Skeletal muscle cell (primary cell): ENCODE measurements around the gene SH2D3A.

Source experiments
- DNase-seq: peaks from one replicate; pipeline ENCODE4 v3.0.0-alpha.2; 2010; ENCODE audit warnings: low read depth
- H3K4me3 ChIP-seq: 2 replicates; pipeline ENCODE4 v1.5.1; 2011; ENCODE audit warnings: low read depth, mild to moderate bottlenecking, control low read depth, low read length, moderate library complexity

Gene SH2D3A

GRCh38 chr19:6728346-6728745, 38.9 kb downstream of the SH2D3A start:
- DNase-seq = no peak
- H3K4me3 ChIP-seq = no peak overlapping the region

GRCh38 chr19:6725513-6726231, 41.6 kb downstream of the SH2D3A start:
- H3K4me3 ChIP-seq = no peak overlapping the region
- no peak for DNase-seq

GRCh38 chr19:6724631-6725492, 42.4 kb downstream of the SH2D3A start:
- no peak overlapping the region for H3K4me3 ChIP-seq
- no peak for DNase-seq

- H3K4me3 ChIP-seq = no peak overlapping the region
- no peak for DNase-seq
Observed at GRCh38 chr19:6723738-6724137, 43.5 kb downstream of the SH2D3A start.

- no peak overlapping the region for H3K4me3 ChIP-seq
- DNase-seq = no peak
Observed at GRCh38 chr19:6723108-6723618, 44.1 kb downstream of the SH2D3A start.

- H3K4me3 ChIP-seq = no peak overlapping the region
- DNase-seq = no peak
Observed at GRCh38 chr19:6721773-6722172, 45.5 kb downstream of the SH2D3A start.

- no peak for DNase-seq
- no peak overlapping the region for H3K4me3 ChIP-seq
Observed at GRCh38 chr19:6721138-6721474, 46.1 kb downstream of the SH2D3A start.

GRCh38 chr19:6720369-6721137, 46.7 kb downstream of the SH2D3A start, which contains the start of gene C3:
C3 (minus strand) TSS chr19:6720650; CDS start chr19:6720589, 61 bp downstream.
- no peak within 1 kb of the TSS for H3K4me3 ChIP-seq
- DNase-seq = no peak

- H3K4me3 ChIP-seq = no peak overlapping the region
Observed at GRCh38 chr19:6719992-6720368, 47.3 kb downstream of the SH2D3A start.

GRCh38 chr19:6719540-6719861, 47.7 kb downstream of the SH2D3A start:
- no peak for DNase-seq
- no peak overlapping the region for H3K4me3 ChIP-seq

More at GRCh38 chr19:6719992-6720368, 47.3 kb downstream of the SH2D3A start:
- DNase-seq = no peak

- no peak overlapping the region for H3K4me3 ChIP-seq
- DNase-seq = no peak
Observed at GRCh38 chr19:6718741-6719539, 48.3 kb downstream of the SH2D3A start.

GRCh38 chr19:6718111-6718740, 49.0 kb downstream of the SH2D3A start:
- DNase-seq = no peak

GRCh38 chr19:6717441-6717971, 49.7 kb downstream of the SH2D3A start:
- H3K4me3 ChIP-seq = no peak overlapping the region
- no peak for DNase-seq

More at GRCh38 chr19:6718111-6718740, 49.0 kb downstream of the SH2D3A start:
- H3K4me3 ChIP-seq = no peak overlapping the region

GRCh38 chr19:6717036-6717435, 50.2 kb downstream of the SH2D3A start:
- DNase-seq = no peak
- H3K4me3 ChIP-seq = no peak overlapping the region

- no peak for DNase-seq
- no peak overlapping the region for H3K4me3 ChIP-seq
Observed at GRCh38 chr19:6716610-6716970, 50.6 kb downstream of the SH2D3A start.

GRCh38 chr19:6714749-6715555, 52.3 kb downstream of the SH2D3A start:
- no peak for DNase-seq
- no peak overlapping the region for H3K4me3 ChIP-seq

- DNase-seq = no peak
- no peak overlapping the region for H3K4me3 ChIP-seq
Observed at GRCh38 chr19:6713773-6714692, 53.2 kb downstream of the SH2D3A start.
